WTC11 (cell line): ENCODE measurements around the gene SP3. TPM values are rescaled to one million over a fixed set of nuclear protein-coding genes. Genes with fewer than 3 reads are reported as not detected.

Experiments
- ATAC-seq: fragments of 200-7000 bp; cut with Tn5 transposase; 2 replicates; pipeline ENCODE4 v1.10.0; 2021; ENCODE audit warnings: mild to moderate bottlenecking, moderate library complexity
- CTCF ChIA-PET: fragments of 300-600 bp; sonication (Branson Sonifier 250); formaldehyde crosslinking; loops from one replicate; lab custom pipeline; 2021; ENCODE audit warnings: antibody characterized with exemption; lab: Charles Lee
- POLR2A ChIA-PET: fragments of 350-600 bp; sonication (Branson Sonifier 250); formaldehyde crosslinking; loops from one replicate; lab custom pipeline; 2021; ENCODE audit warnings: antibody characterized with exemption; lab: Charles Lee
- DNase-seq: peaks from one replicate; pipeline ENCODE4 v3.0.0; 2021; ENCODE audit warnings: low spot score
- H3K27ac Mint-ChIP-seq: 2 replicates; pipeline ENCODE4 v1.8.0; 2021; ENCODE audit warnings: mixed read lengths
- H3K27me3 Mint-ChIP-seq: 2 replicates; pipeline ENCODE4 v1.8.0; 2021; ENCODE audit warnings: low read depth, mild to moderate bottlenecking, moderate library complexity, mixed read lengths
- H3K36me3 Mint-ChIP-seq: 2 replicates; pipeline ENCODE4 v1.8.0; 2021; ENCODE audit warnings: mixed read lengths
- H3K4me1 Mint-ChIP-seq: 2 replicates; pipeline ENCODE4 v1.8.0; 2022; ENCODE audit warnings: mixed read lengths
- H3K4me3 Mint-ChIP-seq: 2 replicates; pipeline ENCODE4 v1.8.0; 2021; ENCODE audit warnings: mild to moderate bottlenecking, moderate library complexity, mixed read lengths
- H3K9me3 Mint-ChIP-seq: 2 replicates; pipeline ENCODE4 v1.8.0; 2021; ENCODE audit warnings: mixed read lengths
- ATF2 ChIP-seq: sonication (generic); formaldehyde crosslinking; IDR thresholded peaks from 2 replicates; pipeline ENCODE4 v1.8.1; 2022; ENCODE audit warnings: low read depth, missing genetic modification reagents, borderline replicate concordance
- CBFB ChIP-seq: sonication (generic); formaldehyde crosslinking; IDR thresholded peaks from 2 replicates; pipeline ENCODE4 v1.8.1; 2022; ENCODE audit warnings: mild to moderate bottlenecking, low read depth, missing genetic modification reagents
- E2F1 ChIP-seq: sonication (generic); formaldehyde crosslinking; IDR thresholded peaks from 2 replicates; pipeline ENCODE4 v1.8.0; 2022; ENCODE audit warnings: mild to moderate bottlenecking, missing genetic modification reagents
- E2F4 ChIP-seq: sonication (generic); formaldehyde crosslinking; IDR thresholded peaks from 2 replicates; pipeline ENCODE4 v1.8.1; 2022; ENCODE audit warnings: low read depth, mild to moderate bottlenecking, moderate library complexity, missing genetic modification reagents, borderline replicate concordance
- E2F5 ChIP-seq: sonication (generic); formaldehyde crosslinking; IDR thresholded peaks from 2 replicates; pipeline ENCODE4 v1.8.1; 2022; ENCODE audit warnings: mild to moderate bottlenecking, moderate library complexity, missing genetic modification reagents
- ERG ChIP-seq: fragments of 250-450 bp; sonication (Bioruptor Pico); IDR thresholded peaks from 2 replicates; pipeline ENCODE4 v1.8.0; 2021; ENCODE audit warnings: mild to moderate bottlenecking
- ESRRA ChIP-seq: sonication (generic); formaldehyde crosslinking; IDR thresholded peaks from 2 replicates; pipeline ENCODE4 v1.8.1; 2022; ENCODE audit warnings: mild to moderate bottlenecking, missing genetic modification reagents, borderline replicate concordance
- ETV6 ChIP-seq: sonication (generic); formaldehyde crosslinking; IDR thresholded peaks from 2 replicates; pipeline ENCODE4 v1.8.1; 2022; ENCODE audit warnings: mild to moderate bottlenecking, missing genetic modification reagents
- FOXP4 ChIP-seq: sonication (generic); formaldehyde crosslinking; IDR thresholded peaks from 2 replicates; pipeline ENCODE4 v1.8.0; 2022; ENCODE audit warnings: mild to moderate bottlenecking, missing genetic modification reagents
- IRF2 ChIP-seq: sonication (generic); formaldehyde crosslinking; IDR thresholded peaks from 2 replicates; pipeline ENCODE4 v1.8.0; 2022; ENCODE audit warnings: low read depth, missing genetic modification reagents, borderline replicate concordance
- JAZF1 ChIP-seq: fragments of 250-450 bp; sonication (Bioruptor Pico); IDR thresholded peaks from 2 replicates; pipeline ENCODE4 v1.9.0; 2021; ENCODE audit warnings: moderate library complexity, mild to moderate bottlenecking, inconsistent platforms
- JUN ChIP-seq: sonication (generic); formaldehyde crosslinking; IDR thresholded peaks from 2 replicates; pipeline ENCODE4 v1.8.0; 2023; ENCODE audit warnings: mild to moderate bottlenecking, missing genetic modification reagents
- NFATC4 ChIP-seq: fragments of 250-450 bp; sonication (Bioruptor Pico); IDR thresholded peaks from 2 replicates; pipeline ENCODE4 v1.9.0; 2021; ENCODE audit warnings: mild to moderate bottlenecking
- PRRX2 ChIP-seq: fragments of 250-450 bp; sonication (Bioruptor Pico); IDR thresholded peaks from 2 replicates; pipeline ENCODE4 v1.8.0; 2021; ENCODE audit warnings: mild to moderate bottlenecking
- RELA ChIP-seq: sonication (generic); formaldehyde crosslinking; IDR thresholded peaks from 2 replicates; pipeline ENCODE4 v1.8.1; 2022; ENCODE audit warnings: missing genetic modification reagents, mild to moderate bottlenecking, borderline replicate concordance
- SMAD4 ChIP-seq: sonication (generic); formaldehyde crosslinking; IDR thresholded peaks from 2 replicates; pipeline ENCODE4 v1.8.0; 2022; ENCODE audit warnings: mild to moderate bottlenecking, missing genetic modification reagents
- TEAD1 ChIP-seq: sonication (generic); formaldehyde crosslinking; IDR thresholded peaks from 2 replicates; pipeline ENCODE4 v1.8.0; 2022; ENCODE audit warnings: mild to moderate bottlenecking, missing genetic modification reagents
- TP53 ChIP-seq: sonication (generic); formaldehyde crosslinking; IDR thresholded peaks from 2 replicates; pipeline ENCODE4 v1.8.1; 2023; ENCODE audit warnings: mild to moderate bottlenecking, missing genetic modification reagents
- USF1 ChIP-seq: sonication (generic); formaldehyde crosslinking; IDR thresholded peaks from 2 replicates; pipeline ENCODE4 v1.8.0; 2022; ENCODE audit warnings: mild to moderate bottlenecking, missing genetic modification reagents
- USF2 ChIP-seq: sonication (generic); formaldehyde crosslinking; IDR thresholded peaks from 2 replicates; pipeline ENCODE4 v1.8.1; 2023; ENCODE audit warnings: mild to moderate bottlenecking, missing genetic modification reagents, moderate library complexity
- ZNF263 ChIP-seq: sonication (generic); formaldehyde crosslinking; IDR thresholded peaks from 2 replicates; pipeline ENCODE4 v1.8.1; 2022; ENCODE audit warnings: low read depth, mild to moderate bottlenecking, moderate library complexity, missing genetic modification reagents
- ZNF396 ChIP-seq: fragments of 250-450 bp; sonication (Bioruptor Pico); IDR thresholded peaks from 2 replicates; pipeline ENCODE4 v1.8.0; 2021; ENCODE audit warnings: mild to moderate bottlenecking, moderate library complexity, borderline replicate concordance
- ZNF416 ChIP-seq: fragments of 250-450 bp; sonication (Bioruptor Pico); IDR thresholded peaks from 2 replicates; pipeline ENCODE4 v1.9.0; 2021; ENCODE audit warnings: mild to moderate bottlenecking, inconsistent platforms
- ZNF423 ChIP-seq: fragments of 250-450 bp; sonication (Bioruptor Pico); IDR thresholded peaks from 2 replicates; pipeline ENCODE4 v2.1.2; 2022; ENCODE audit warnings: mild to moderate bottlenecking, moderate library complexity
- total RNA-seq: library from RNA; stranded (reverse); gene quantifications from 3 replicates; pipeline ENCODE4 v1.2.3, GENCODE V29; 2021

The SP3 gene
- total RNA-seq, 1 experiment from 2014 or later, result 88.5 TPM

GRCh38 chr2:173964565-173965371, 405 bp downstream of the SP3 start:
- Mint-ChIP-seq H3K9me3 (peaks cover 4% of the 10 kb centered on the region; the same call in 1 of the 2 replicates), H3K4me1 (peaks cover 49% of the 10 kb centered on the region), H3K27me3 (no peaks in the 10 kb centered on the region; the same call in 1 of the 2 replicates), H3K4me3 (peak overlapping the region; percentile 96)
- CTCF ChIA-PET, result interaction anchor here (1.4 kb wide), 1 partner anchor 377 kb away, joined by 6 read pairs; no protein-coding TSS in a partner anchor
- ATAC-seq (peak; percentile 21), DNase-seq (peak; percentile 82)
- POLR2A ChIA-PET, result no interaction called here
- TF ChIP-seq ETV6 (CRISPR knock-in tag), result no peak
- no peak for TF ChIP-seq USF1
- no peak for TF ChIP-seq E2F4 (CRISPR knock-in tag)
- TF ChIP-seq ZNF263 (CRISPR knock-in tag), result peak; percentile 92
- TF ChIP-seq NFATC4, result no peak
- no peak for TF ChIP-seq IRF2 (CRISPR knock-in tag)
- TF ChIP-seq USF2 (CRISPR knock-in tag), result no peak
- no peak for TF ChIP-seq SMAD4 (CRISPR knock-in tag)
- no peak for TF ChIP-seq PRRX2 (CRISPR knock-in tag)
- TF ChIP-seq ZNF423 (CRISPR knock-in tag), result no peak
- no peak for TF ChIP-seq RELA (CRISPR knock-in tag)
- TF ChIP-seq ERG, result no peak
- no peak for TF ChIP-seq CBFB (CRISPR knock-in tag)
- no peak for TF ChIP-seq ZNF396 (CRISPR knock-in tag)
- no peak for TF ChIP-seq JAZF1 (CRISPR knock-in tag)
- TF ChIP-seq E2F5, result peak; percentile 74
- TF ChIP-seq TEAD1 (CRISPR knock-in tag), result 0 out of 2 replicates have a peak, but pooled peaks have one; percentile 25
- no peak for TF ChIP-seq ATF2 (CRISPR knock-in tag)
- 0 out of 2 replicates have a peak, but pooled peaks have one; percentile 12 for TF ChIP-seq TP53
- TF ChIP-seq FOXP4 (CRISPR knock-in tag), result 0 out of 2 replicates have a peak, but pooled peaks have one; percentile 23
- TF ChIP-seq JUN (CRISPR knock-in tag), result peak; percentile 55; the same call in 1 of the 2 replicates
- no peak for TF ChIP-seq ZNF416
- TF ChIP-seq E2F1 (CRISPR knock-in tag), result 0 out of 2 replicates have a peak, but pooled peaks have one; percentile 14
- no peak for TF ChIP-seq ESRRA (CRISPR knock-in tag)
- TF ChIP-seq, all 79 proteins: peak for 7
- peaks cover 28% of the 10 kb centered on the region for H3K36me3 Mint-ChIP-seq
- peak overlapping the region; percentile 96 for H3K27ac Mint-ChIP-seq
